Subcutaneous abdominal adipose tissue (tissue), 5 donors: Measurements from ENCODE around the gene MBNL2.
A peak's percentile ranks its signal among the peaks of the same experiment; 100 is the strongest.
"Not testable (repeated sequence)": the region's sequence is repeated elsewhere in the genome, so short reads cannot be mapped to it uniquely, and the experiment has no call there.

ENCODE experiments used
- H3K27ac ChIP-seq: one replicate; pipeline ENCODE4 v1.7.0; 2013; ENCODE audit warnings: low read depth, mild to moderate bottlenecking, inconsistent platforms, low read length, moderate library complexity
- H3K27me3 ChIP-seq, 5 donors: one replicate each; pipeline ENCODE4 v1.7.0; 2013; ENCODE audit warnings: low read length in 5 of 5, inconsistent platforms in 1 of 5; ENCODE audit not compliant: control insufficient read depth in 5 of 5, insufficient read depth in 4 of 5
- H3K36me3 ChIP-seq, 5 donors: one replicate each; pipeline ENCODE4 v1.7.0; 2013; ENCODE audit warnings: low read length in 5 of 5; ENCODE audit not compliant: control insufficient read depth in 5 of 5, insufficient read depth in 5 of 5
- H3K4me1 ChIP-seq, 5 donors: one replicate each; pipeline ENCODE4 v1.7.0; 2013; ENCODE audit warnings: low read length in 5 of 5, mild to moderate bottlenecking in 3 of 5, moderate library complexity in 1 of 5; ENCODE audit not compliant: control insufficient read depth in 5 of 5, insufficient read depth in 5 of 5
- H3K4me3 ChIP-seq, 5 donors: one replicate each; pipeline ENCODE4 v1.7.0; 2013; ENCODE audit warnings: low read length in 5 of 5, low read depth in 1 of 5
- H3K9ac ChIP-seq, 5 donors: one replicate each; pipeline ENCODE4 v1.7.0; 2013; ENCODE audit warnings: low read length in 5 of 5, mild to moderate bottlenecking in 4 of 5, moderate library complexity in 3 of 5
- H3K9me3 ChIP-seq, 5 donors: one replicate each; pipeline ENCODE4 v1.7.0; 2013; ENCODE audit warnings: low read length in 5 of 5; ENCODE audit not compliant: control insufficient read depth in 5 of 5
- donor health status: healthy.
- donor health status: healthy.
- donor health status: healthy.
- donor health status: healthy.
- donor health status: healthy.

Gene MBNL2

GRCh38 chr13:97205982-97206381 lies 16.2 kb upstream of the MBNL2 start:
- Histone ChIP-seq H3K27me3 (no peaks in the 10 kb centered on the region), H3K9ac (no peak overlapping the region), H3K4me3 (no peak overlapping the region), H3K4me1 (peaks cover 0 to under 1% (median 0%) of the 10 kb centered on the region in 5 donors), H3K27ac (no peak overlapping the region), H3K36me3 (no peaks in the 10 kb centered on the region), H3K9me3 (no peaks in the 10 kb centered on the region)

- not testable (repeated sequence) for H3K36me3 ChIP-seq, H3K9ac ChIP-seq
Measured at GRCh38 chr13:97207252-97207651, 14.9 kb upstream of the MBNL2 start.

GRCh38 chr13:97211300-97211699 lies 10.8 kb upstream of the MBNL2 start:
- H3K4me3 ChIP-seq: no peak overlapping the region
- H3K9ac ChIP-seq: peak overlapping the region in 1 of 5 donors; percentile 70

More at GRCh38 chr13:97207252-97207651, 14.9 kb upstream of the MBNL2 start:
- H3K27me3 ChIP-seq, H3K27ac ChIP-seq, H3K9me3 ChIP-seq, H3K4me3 ChIP-seq: not testable (repeated sequence)
- H3K4me1 ChIP-seq: peaks cover 0 to 12% (median 8%) of the 10 kb centered on the region in 5 donors

GRCh38 chr13:97212004-97212403 lies 10.1 kb upstream of the MBNL2 start:
- Histone ChIP-seq H3K4me3 (no peak overlapping the region), H3K9me3 (no peaks in the 10 kb centered on the region), H3K4me1 (peaks cover 0 to 17% (median 12%) of the 10 kb centered on the region in 5 donors), H3K27me3 (no peaks in the 10 kb centered on the region), H3K36me3 (no peaks in the 10 kb centered on the region), H3K27ac (peak overlapping the region; percentile 85), H3K9ac (peak overlapping the region in 2 of 5 donors; percentile 8 to 70)

More at GRCh38 chr13:97211300-97211699, 10.8 kb upstream of the MBNL2 start:
- Histone ChIP-seq H3K27ac (peak overlapping the region; percentile 85), H3K9me3 (no peaks in the 10 kb centered on the region), H3K27me3 (no peaks in the 10 kb centered on the region), H3K4me1 (peaks cover 0 to 17% (median 12%) of the 10 kb centered on the region in 5 donors), H3K36me3 (no peaks in the 10 kb centered on the region)

- H3K27ac ChIP-seq: peak overlapping the region; percentile 85
- no peaks in the 10 kb centered on the region for H3K27me3 ChIP-seq
- no peaks in the 10 kb centered on the region for H3K36me3 ChIP-seq
- H3K9ac ChIP-seq: peak overlapping the region in 2 of 5 donors; percentile 8 to 70
- peaks cover 0 to 17% (median 12%) of the 10 kb centered on the region in 5 donors for H3K4me1 ChIP-seq
- H3K4me3 ChIP-seq: no peak overlapping the region
- H3K9me3 ChIP-seq: no peaks in the 10 kb centered on the region
Measured at GRCh38 chr13:97212601-97213040, 9.5 kb upstream of the MBNL2 start.

GRCh38 chr13:97214921-97215320 lies 7.2 kb upstream of the MBNL2 start:
- peaks cover 0 to 17% (median 12%) of the 10 kb centered on the region in 5 donors for H3K4me1 ChIP-seq
- no peak overlapping the region for H3K9ac ChIP-seq
- no peaks in the 10 kb centered on the region for H3K9me3 ChIP-seq
- H3K36me3 ChIP-seq: no peaks in the 10 kb centered on the region
- H3K4me3 ChIP-seq: no peak overlapping the region
- H3K27me3 ChIP-seq: no peaks in the 10 kb centered on the region
- H3K27ac ChIP-seq: no peak overlapping the region

GRCh38 chr13:97215325-97215724 lies 6.8 kb upstream of the MBNL2 start:
- Histone ChIP-seq H3K36me3 (no peaks in the 10 kb centered on the region), H3K4me1 (peaks cover 0 to 17% (median 12%) of the 10 kb centered on the region in 5 donors), H3K4me3 (no peak overlapping the region), H3K9ac (no peak overlapping the region), H3K27me3 (no peaks in the 10 kb centered on the region), H3K9me3 (no peaks in the 10 kb centered on the region), H3K27ac (no peak overlapping the region)

GRCh38 chr13:97219226-97219625 lies 2.9 kb upstream of the MBNL2 start:
- Histone ChIP-seq H3K4me3 (no peak overlapping the region), H3K9ac (no peak overlapping the region), H3K36me3 (no peaks in the 10 kb centered on the region), H3K4me1 (peaks cover 2 to 12% (median 6%) of the 10 kb centered on the region in 5 donors), H3K27me3 (no peaks in the 10 kb centered on the region), H3K9me3 (no peaks in the 10 kb centered on the region), H3K27ac (no peak overlapping the region)

- Histone ChIP-seq H3K27ac (no peak overlapping the region), H3K36me3 (no peaks in the 10 kb centered on the region), H3K9me3 (no peaks in the 10 kb centered on the region), H3K27me3 (no peaks in the 10 kb centered on the region), H3K9ac (no peak overlapping the region), H3K4me3 (no peak overlapping the region), H3K4me1 (peaks cover 2 to 19% (median 12%) of the 10 kb centered on the region in 5 donors)
Measured at GRCh38 chr13:97220151-97220900, 1.8 kb upstream of the MBNL2 start.

GRCh38 chr13:97221046-97221445 lies 1.1 kb upstream of the MBNL2 start:
- no peak overlapping the region for H3K9ac ChIP-seq
- no peak overlapping the region for H3K27ac ChIP-seq
- H3K27me3 ChIP-seq: no peaks in the 10 kb centered on the region
- no peaks in the 10 kb centered on the region for H3K9me3 ChIP-seq
- no peaks in the 10 kb centered on the region for H3K36me3 ChIP-seq
- no peak overlapping the region for H3K4me3 ChIP-seq
- H3K4me1 ChIP-seq: peaks cover 2 to 26% (median 20%) of the 10 kb centered on the region in 5 donors
